HG03575 (cell line): ENCODE measurements around the gene MPND.

ENCODE experiments used
- ATAC-seq: cut with Tn5 transposase; IDR thresholded peaks from one replicate; pipeline ENCODE4 v1.9.1; 2021; ENCODE audit not compliant: unreplicated experiment, insufficient number of reproducible peaks, low FRiP score; ENCODE audit errors: extremely low read depth

MPND gene

DNA sequence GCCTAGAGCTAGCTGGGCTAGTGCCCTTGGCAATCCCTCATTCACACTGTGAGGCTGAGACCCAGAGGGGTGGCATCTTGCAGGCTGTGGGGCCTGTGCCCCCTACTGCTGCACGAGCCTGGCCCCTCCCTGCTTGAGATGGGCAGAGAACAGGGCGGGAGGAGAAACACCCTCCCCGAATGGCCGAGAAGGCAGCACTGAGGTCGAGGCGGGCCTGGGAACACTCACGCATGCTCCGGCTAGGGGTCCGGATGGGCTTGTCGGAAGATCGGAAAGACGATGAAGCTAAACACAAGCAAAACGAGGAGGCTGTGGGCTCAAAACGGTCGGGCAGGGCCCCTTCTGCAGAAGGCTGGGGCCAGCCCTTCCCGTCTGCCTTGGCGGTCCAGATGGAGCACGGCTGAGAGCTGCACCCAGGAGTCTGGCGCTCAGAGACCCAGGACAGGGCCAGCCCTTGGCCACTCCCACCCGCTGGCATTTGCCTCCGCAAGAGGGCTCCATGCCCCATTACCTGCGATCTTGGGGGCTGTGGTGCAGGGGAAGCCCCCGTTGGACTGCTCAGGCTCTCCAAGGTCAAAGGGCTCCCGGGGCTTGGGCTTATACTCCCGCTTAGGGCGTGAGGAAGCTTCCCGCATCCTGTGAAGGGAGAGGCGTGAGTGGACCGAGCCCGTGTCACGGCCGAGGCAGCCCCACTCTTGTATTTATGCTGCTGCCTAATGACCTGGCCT lies 18.9 kb downstream of the MPND start:
- no peak for ATAC-seq

- ATAC-seq: no peak
Observed at GRCh38 chr19:4362831-4363545, 19.6 kb downstream of the MPND start.

DNA sequence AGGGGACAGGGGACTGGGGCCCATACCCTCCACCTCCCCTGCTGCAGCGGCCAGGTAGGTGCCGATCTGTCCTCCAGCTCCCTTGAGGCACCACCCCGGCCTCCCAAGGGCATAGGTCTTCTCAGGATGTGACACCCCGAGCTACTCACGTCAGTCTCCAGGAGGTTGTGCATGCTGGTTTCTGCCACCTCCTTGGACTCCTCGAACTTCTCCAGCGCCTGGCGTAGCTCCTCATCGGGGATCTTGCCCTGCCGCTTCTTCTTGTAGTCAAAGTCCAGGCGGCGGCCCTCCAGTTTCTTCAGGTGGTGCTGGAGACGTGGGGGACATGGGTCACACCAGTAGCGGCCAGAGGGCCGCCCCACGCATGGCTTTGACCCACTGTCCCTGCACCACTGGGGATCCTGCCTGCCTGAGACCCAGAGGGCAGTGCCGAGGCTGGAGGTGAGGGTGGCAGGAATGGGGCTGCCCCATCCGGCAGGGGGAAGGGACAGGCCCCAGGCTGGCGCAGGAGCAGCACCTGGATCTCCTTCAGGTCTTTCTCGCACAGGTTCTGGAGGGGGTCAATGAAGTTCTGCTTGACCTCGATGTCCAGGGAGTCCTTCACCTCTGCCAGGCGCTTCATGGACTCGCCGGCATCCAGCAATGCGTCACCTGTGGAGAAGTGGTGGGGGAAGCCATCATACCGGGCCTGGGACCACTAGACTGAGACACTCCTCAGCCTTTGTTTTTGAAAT lies 20.4 kb downstream of the MPND start:
- no peak for ATAC-seq

DNA sequence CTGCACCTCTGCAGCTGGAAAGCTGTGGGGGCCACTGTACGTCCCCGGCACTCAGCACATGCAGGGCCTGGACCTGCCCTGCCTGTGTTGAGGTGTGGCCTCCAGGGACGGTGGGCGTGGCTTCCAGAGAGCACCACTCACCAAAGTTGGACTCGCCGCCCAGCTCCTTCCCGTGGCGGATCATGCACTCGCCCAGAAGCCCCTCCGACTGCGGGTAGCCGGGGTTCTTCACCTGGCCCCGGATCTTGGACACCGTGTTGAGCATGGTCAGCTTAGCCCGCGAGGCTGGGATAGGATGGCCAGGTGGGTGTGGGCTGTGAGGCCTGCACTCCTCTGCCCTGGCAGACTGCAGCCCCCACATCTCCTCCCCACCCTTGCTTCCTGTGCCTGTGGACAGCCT lies 22.0 kb downstream of the MPND start:
- ATAC-seq: no peak

- ATAC-seq: no peak
Observed at GRCh38 chr19:4365791-4366665, 22.7 kb downstream of the MPND start.

DNA sequence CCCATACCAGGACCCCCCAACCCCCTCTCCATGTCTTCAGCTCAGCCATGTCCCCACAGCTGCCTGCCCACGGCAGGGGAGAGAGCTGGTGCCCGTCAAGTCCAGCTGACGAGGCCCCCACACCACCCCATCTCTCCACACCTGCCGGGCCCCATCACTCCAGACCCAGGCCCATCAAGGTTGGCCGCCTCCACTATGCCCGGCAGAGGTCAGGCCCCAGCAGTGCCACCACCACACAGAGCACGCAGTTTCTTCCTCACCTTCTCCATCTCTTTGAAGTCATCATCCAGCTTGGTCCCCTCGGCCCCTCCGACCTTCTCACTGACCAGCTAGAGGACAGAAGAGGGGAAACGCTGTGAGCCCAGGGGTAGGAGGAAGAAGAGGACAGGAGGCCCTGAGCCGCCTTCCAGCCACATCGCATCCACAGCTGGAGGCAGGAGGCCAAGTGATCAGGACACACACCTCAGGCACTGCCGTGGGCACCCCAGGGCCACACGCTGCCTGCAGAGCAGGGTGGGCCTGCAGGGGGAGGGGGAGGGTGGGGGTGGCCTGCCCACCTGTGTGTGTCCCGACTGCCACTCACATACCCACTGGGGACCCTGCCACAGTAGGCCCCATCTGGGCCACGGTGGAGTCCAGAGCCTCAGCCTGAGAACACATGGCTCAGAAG lies 23.4 kb downstream of the MPND start:
- ATAC-seq: no peak

DNA sequence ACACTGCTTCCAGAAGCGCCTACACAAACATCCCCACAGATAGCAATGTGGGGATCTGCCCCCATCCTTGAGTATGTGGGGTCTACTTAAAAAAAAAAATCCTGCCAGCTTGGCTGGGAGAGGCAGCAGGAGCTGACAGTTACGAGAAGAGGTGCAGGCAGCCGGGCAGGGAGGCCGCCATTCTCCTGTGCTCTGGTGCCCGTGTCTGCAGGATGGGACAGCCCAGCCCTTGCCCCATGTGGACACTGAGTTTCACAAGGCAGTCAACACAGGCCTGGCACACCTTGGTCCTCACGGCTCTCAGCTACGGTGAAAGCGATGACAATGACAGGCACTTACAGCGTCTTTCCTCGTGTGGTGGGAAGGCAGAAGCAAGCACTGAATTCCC lies 24.0 kb downstream of the MPND start:
- ATAC-seq: no peak

- no peak for ATAC-seq
Observed at GRCh38 chr19:4367781-4368127, 24.4 kb downstream of the MPND start.

DNA sequence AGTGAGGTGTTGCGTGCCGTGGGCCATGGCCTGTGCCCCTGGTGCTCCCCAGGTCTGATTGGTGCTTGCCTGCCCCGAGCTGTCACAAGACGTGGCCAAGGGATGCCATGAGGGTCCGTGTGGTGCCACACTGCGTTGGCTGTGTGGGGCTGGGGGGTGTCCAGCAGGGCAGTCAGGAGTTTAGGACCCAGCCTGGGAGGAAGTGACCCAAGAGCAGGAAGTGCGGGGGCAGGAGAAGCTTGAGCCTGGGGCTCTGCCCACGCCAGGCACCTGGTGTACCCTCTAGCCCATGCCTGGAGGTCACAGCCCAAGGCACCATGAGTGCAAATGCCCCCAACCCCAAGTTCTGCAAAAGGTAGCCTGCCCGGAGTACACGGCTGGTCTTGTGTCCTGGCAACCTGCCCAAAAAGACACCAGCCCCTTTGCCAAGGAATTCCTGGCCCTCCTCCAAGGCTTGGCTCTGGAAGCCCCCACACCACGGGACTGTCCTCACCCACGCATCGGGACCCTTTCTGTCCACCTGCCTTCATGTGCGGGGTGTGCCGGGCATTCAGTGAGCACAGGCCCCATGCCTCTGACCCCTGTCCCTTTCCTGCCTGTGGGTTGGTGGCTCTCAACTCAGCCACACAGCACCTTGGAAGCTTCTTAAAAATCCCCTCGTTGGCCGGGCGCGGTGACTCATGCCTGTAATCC lies 24.9 kb downstream of the MPND start:
- ATAC-seq: no peak

- ATAC-seq: no peak
Observed at GRCh38 chr19:4369109-4369887, 25.9 kb downstream of the MPND start.

GRCh38 chr19:4369888-4370260 lies 26.5 kb downstream of the MPND start:
- no peak for ATAC-seq

DNA sequence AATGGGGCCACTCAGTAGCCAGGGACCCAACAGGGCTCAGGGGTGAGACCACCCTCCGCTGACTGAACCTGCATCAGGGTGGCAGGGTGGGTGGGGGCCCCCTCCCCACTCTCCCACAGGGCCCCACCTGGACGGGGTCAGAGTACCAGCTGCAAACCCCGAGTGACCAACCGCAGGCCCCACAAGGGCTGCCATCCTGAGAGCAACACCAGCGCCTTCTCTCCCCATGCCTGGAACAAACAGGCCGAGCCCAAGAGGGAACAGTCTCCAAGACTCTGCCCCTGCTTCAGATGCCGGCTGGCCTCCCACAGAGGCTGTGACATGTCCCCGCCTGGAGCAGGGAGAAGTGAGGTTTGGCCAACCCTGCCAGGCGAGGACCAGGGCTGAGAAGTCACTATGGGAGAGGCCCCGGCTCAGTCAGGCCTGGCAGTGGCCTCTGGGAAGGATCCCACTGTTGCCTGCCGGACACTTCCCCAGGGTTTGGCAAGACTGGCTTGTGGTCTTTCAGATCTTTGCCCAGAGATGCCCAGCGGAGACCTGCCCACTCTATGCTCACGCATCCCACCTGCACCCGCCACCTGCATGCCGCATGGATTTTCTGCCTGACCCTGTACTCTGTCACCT lies 27.2 kb downstream of the MPND start:
- ATAC-seq: no peak

GRCh38 chr19:4371247-4372164 lies 28.1 kb downstream of the MPND start:
- ATAC-seq: no peak

GRCh38 chr19:4372165-4373012 lies 29.0 kb downstream of the MPND start:
- ATAC-seq: no peak

DNA sequence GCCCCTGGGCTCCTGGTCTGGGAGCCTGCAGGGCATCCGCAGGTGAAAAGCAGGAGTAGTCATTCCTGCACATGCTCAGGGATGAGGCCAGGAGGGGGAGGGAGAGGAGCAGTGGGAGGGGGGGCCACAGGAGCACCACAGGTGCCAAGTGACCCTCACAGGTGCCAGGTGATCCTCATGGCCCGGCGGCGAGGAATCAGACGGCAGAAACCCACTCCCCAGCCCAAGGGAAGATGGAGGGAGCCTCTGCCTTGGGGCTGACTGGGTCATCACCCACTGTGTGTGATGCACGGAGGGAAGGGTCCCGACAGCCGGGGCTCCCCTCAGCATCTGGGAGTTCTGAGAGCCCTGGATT lies 29.6 kb downstream of the MPND start:
- ATAC-seq: no peak
